ENCODE measurements around the gene SIL1. TPM values are rescaled to one million over a fixed set of nuclear protein-coding genes. Genes with fewer than 3 reads are reported as not detected.

Gene SIL1
- total and polyA plus RNA-seq, 2 donors (not counting 3 experiments of a cell fraction or from before 2014, with no cell fraction given) = 47.6 to 67.2 TPM

GRCh38 chr5:139068060-139068459 lies 130.1 kb downstream of the SIL1 start:
- H3K9me3 ChIP-seq (replicated peaks; ENCODE audit: control insufficient read depth, insufficient read depth, low read length) = no peaks in the 10 kb centered on the region
- H3K36me3 ChIP-seq (ENCODE audit: control insufficient read depth in 2 of 2, extremely low read depth in 1 of 2, insufficient read depth in 2 of 2, low read length in 2 of 2) = no peaks in the 10 kb centered on the region
- CTCF ChIA-PET = no interaction called here
- H4K20me1 ChIP-seq (replicated peaks; ENCODE audit: control insufficient read depth, extremely low read depth, insufficient read depth, low read length) = no peaks in the 10 kb centered on the region
- no peak overlapping the region for H3K4me3 ChIP-seq (replicated peaks in 1 of 3; ENCODE audit: insufficient read depth in 1 of 3, low read depth in 1 of 3, low read length in 3 of 3)
- FAIRE-seq (no peak), DNase-seq (ENCODE audit: low read depth, low spot score) (no peak)
- no peak overlapping the region for H3K27ac ChIP-seq (ENCODE audit: insufficient read depth, low read depth, low read length)
- no peak overlapping the region for H3K9ac ChIP-seq (replicated peaks; ENCODE audit: extremely low read depth, insufficient read depth, low read length)
- no peaks in the 10 kb centered on the region for H3K27me3 ChIP-seq (ENCODE audit: control insufficient read depth in 2 of 2, insufficient read depth in 2 of 2, low read length in 2 of 2)
- no peaks in the 10 kb centered on the region for H3K79me2 ChIP-seq (ENCODE audit: control insufficient read depth, insufficient read depth, low read length)
- no TSS peak for BruUV-seq (replicated peaks)
- no peaks in the 10 kb centered on the region for H3K4me1 ChIP-seq (ENCODE audit: control insufficient read depth, extremely low read depth, insufficient read depth, low read length)
- intact Hi-C loops (cut with micrococcal nuclease) (no loop called here), dilution Hi-C loops (cut with MboI; ENCODE audit: extremely low pct_ligation_motif_present, low sequenced_read_pairs) (no loop called here)
- TF ChIP-seq FOS (IDR thresholded peaks at IDR 0.05; ENCODE audit: borderline replicate concordance, insufficient read depth, low read length) (no peak), POLR2AphosphoS5 (IDR thresholded peaks at IDR 0.05; ENCODE audit: insufficient read depth, low read depth, low read length) (no peak), MAX (IDR thresholded peaks at IDR 0.05; ENCODE audit: insufficient read depth, insufficient read length) (no peak), MYC (IDR thresholded peaks at IDR 0.05; ENCODE audit: low read depth, low read length) (no peak), POLR2A (IDR thresholded peaks at IDR 0.05; ENCODE audit: low read depth, low read length) (no peak), JUN (IDR thresholded peaks at IDR 0.05; ENCODE audit: borderline replicate concordance, insufficient read depth, insufficient read length, low read depth) (no peak)
- H3K4me2 ChIP-seq (ENCODE audit: insufficient read depth, low read length) = no peak overlapping the region
- H3K9me1 ChIP-seq (replicated peaks; ENCODE audit: control insufficient read depth, extremely low read depth, insufficient read depth, low read length) = no peaks in the 10 kb centered on the region
- H2AFZ ChIP-seq (ENCODE audit: low read depth, low read length) = no peak overlapping the region
- POLR2A ChIA-PET = interaction anchor here (0.6 kb wide), 1 partner anchor 12 kb away, joined by 3 read pairs; no protein-coding TSS in a partner anchor

GRCh38 chr5:139065306-139065705 lies 132.9 kb downstream of the SIL1 start:
- H2AFZ ChIP-seq (ENCODE audit: low read depth, low read length) = no peak overlapping the region
- no peaks in the 10 kb centered on the region for H4K20me1 ChIP-seq (replicated peaks; ENCODE audit: control insufficient read depth, extremely low read depth, insufficient read depth, low read length)
- ChIA-PET POLR2A (no interaction called here), CTCF (interaction anchor here (1.0 to 1.9 kb wide), 3 partner anchors 11 to 52 kb away, joined by 3 to 6 read pairs (median 3); no protein-coding TSS in a partner anchor)
- H3K36me3 ChIP-seq (ENCODE audit: control insufficient read depth in 2 of 2, extremely low read depth in 1 of 2, insufficient read depth in 2 of 2, low read length in 2 of 2) = no peaks in the 10 kb centered on the region
- peaks cover 14% of the 10 kb centered on the region for H3K4me1 ChIP-seq (ENCODE audit: control insufficient read depth, extremely low read depth, insufficient read depth, low read length)
- no peak overlapping the region for H3K4me2 ChIP-seq (ENCODE audit: insufficient read depth, low read length)
- no peak overlapping the region for H3K27ac ChIP-seq (ENCODE audit: insufficient read depth, low read depth, low read length)
- no peaks in the 10 kb centered on the region for H3K9me3 ChIP-seq (replicated peaks; ENCODE audit: control insufficient read depth, insufficient read depth, low read length)
- BruUV-seq (replicated peaks) = no TSS peak
- no peak for FAIRE-seq
- no peaks in the 10 kb centered on the region for H3K27me3 ChIP-seq (ENCODE audit: control insufficient read depth in 2 of 2, insufficient read depth in 2 of 2, low read length in 2 of 2)
- intact Hi-C loops (cut with micrococcal nuclease) (no loop called here), dilution Hi-C loops (cut with MboI; ENCODE audit: extremely low pct_ligation_motif_present, low sequenced_read_pairs) (no loop called here)
- H3K9ac ChIP-seq (replicated peaks; ENCODE audit: extremely low read depth, insufficient read depth, low read length) = no peak overlapping the region
- TF ChIP-seq GATA2 (IDR thresholded peaks at IDR 0.05; ENCODE audit: insufficient read depth, insufficient read length, low read depth, low read length) (no peak), FOS (IDR thresholded peaks at IDR 0.05; ENCODE audit: borderline replicate concordance, insufficient read depth, low read length) (no peak), EZH2 (IDR thresholded peaks at IDR 0.05; ENCODE audit: borderline replicate concordance, low read depth, low read length, severe bottlenecking) (no peak), POLR2AphosphoS5 (IDR thresholded peaks at IDR 0.05; ENCODE audit: insufficient read depth, low read depth, low read length) (no peak), CTCF (IDR thresholded peaks at IDR 0.05; ENCODE audit: extremely low read depth in 1 of 2, insufficient read depth in 1 of 2, low read depth in 1 of 2, low read length in 2 of 2) (no peak), JUN (IDR thresholded peaks at IDR 0.05; ENCODE audit: borderline replicate concordance, insufficient read depth, insufficient read length, low read depth) (no peak), MYC (IDR thresholded peaks at IDR 0.05; ENCODE audit: low read depth, low read length) (no peak), MAX (IDR thresholded peaks at IDR 0.05; ENCODE audit: insufficient read depth, insufficient read length) (no peak), POLR2A (IDR thresholded peaks at IDR 0.05; ENCODE audit: low read depth, low read length) (no peak)
- no peak overlapping the region for H3K4me3 ChIP-seq (replicated peaks in 1 of 3; ENCODE audit: insufficient read depth in 1 of 3, low read depth in 1 of 3, low read length in 3 of 3)
- no peak for DNase-seq (ENCODE audit: low read depth, low spot score)
- no peaks in the 10 kb centered on the region for H3K79me2 ChIP-seq (ENCODE audit: control insufficient read depth, insufficient read depth, low read length)
- no peaks in the 10 kb centered on the region for H3K9me1 ChIP-seq (replicated peaks; ENCODE audit: control insufficient read depth, extremely low read depth, insufficient read depth, low read length)
